Astrocyte of the spinal cord (primary cell): Measurements from ENCODE around the gene PODXL2.

Experiments
- DNase-seq: peaks from one replicate; pipeline ENCODE4 v3.0.0; 2011; ENCODE audit warnings: low read depth, low spot score
- H3K4me3 ChIP-seq: 2 replicates; pipeline ENCODE4 v1.5.1; 2011; ENCODE audit warnings: low read depth, mild to moderate bottlenecking, low read length, moderate library complexity
- in situ Hi-C: cut with HindIII; loops from 2 replicates; pipeline ENCODE4 v1.10.0; 2017; ENCODE audit warnings: low sequenced_read_pairs
- TF ChIP-seq, protein P1 (sequence below): IDR thresholded peaks from 2 replicates; pipeline ENCODE4 v1.5.1; 2012; ENCODE audit warnings: low read depth, mild to moderate bottlenecking, low read length, inconsistent platforms

The PODXL2 gene

DNA sequence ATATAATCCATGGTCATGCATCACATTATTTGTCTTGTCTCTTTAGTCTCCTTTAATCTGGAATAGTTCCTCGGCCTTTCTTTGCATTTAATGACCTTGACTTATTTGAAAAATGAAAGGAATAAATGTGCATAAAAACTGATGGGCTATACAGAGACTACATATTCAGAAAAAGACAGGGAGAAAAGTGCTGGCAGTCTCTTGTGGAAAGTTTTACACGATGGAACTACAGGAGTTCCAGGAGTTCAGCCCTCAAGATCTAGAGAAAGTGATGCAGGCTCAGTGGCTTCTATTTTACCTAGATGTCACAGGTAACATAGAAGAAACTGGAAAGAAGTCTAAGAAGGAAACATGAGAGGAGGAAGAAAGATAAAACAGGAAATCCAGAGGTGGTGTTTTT, 36.2 kb downstream of the PODXL2 start:
- TF ChIP-seq, protein P1, sequence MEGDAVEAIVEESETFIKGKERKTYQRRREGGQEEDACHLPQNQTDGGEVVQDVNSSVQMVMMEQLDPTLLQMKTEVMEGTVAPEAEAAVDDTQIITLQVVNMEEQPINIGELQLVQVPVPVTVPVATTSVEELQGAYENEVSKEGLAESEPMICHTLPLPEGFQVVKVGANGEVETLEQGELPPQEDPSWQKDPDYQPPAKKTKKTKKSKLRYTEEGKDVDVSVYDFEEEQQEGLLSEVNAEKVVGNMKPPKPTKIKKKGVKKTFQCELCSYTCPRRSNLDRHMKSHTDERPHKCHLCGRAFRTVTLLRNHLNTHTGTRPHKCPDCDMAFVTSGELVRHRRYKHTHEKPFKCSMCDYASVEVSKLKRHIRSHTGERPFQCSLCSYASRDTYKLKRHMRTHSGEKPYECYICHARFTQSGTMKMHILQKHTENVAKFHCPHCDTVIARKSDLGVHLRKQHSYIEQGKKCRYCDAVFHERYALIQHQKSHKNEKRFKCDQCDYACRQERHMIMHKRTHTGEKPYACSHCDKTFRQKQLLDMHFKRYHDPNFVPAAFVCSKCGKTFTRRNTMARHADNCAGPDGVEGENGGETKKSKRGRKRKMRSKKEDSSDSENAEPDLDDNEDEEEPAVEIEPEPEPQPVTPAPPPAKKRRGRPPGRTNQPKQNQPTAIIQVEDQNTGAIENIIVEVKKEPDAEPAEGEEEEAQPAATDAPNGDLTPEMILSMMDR: no peak
- DNase-seq: no peak
- H3K4me3 ChIP-seq: no peak overlapping the region
- in situ Hi-C loops: no loop called here

- TF ChIP-seq, protein P1: no peak
- H3K4me3 ChIP-seq: no peak overlapping the region
- in situ Hi-C loops: no loop called here
- no peak for DNase-seq
Measured at GRCh38 chr3:127665586-127665985, 36.6 kb downstream of the PODXL2 start.

GRCh38 chr3:127666676-127667075, 37.7 kb downstream of the PODXL2 start:
- H3K4me3 ChIP-seq: no peak overlapping the region
- in situ Hi-C loops: no loop called here
- TF ChIP-seq, protein P1: no peak
- DNase-seq: no peak

DNA sequence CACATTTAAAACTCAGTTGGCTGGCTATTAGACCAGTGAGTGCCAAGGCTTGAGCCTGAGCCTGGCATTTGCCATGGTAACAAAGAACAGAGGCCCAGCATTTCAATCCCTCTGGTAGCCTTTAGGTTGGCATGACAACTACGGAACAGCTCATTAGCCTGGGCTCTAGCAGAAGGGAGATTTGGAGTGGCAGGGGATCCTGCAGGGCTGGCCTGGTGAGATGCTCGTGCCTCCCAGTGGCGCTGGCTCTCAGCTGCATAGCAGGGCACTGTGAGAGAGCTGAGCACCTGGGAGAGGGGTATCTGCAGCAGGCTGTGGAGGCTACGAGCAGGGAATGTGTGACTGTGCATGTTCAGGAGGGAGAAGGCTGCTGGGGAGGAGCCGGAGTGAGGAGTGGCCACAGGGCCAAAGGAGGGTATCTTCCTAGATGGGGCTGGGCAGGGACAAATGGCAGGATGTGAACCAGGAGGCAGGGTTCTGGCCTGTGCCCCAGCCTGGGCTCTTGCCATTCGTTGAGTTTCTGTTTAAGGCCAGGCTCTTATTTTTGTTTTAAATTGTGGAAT, 38.2 kb downstream of the PODXL2 start:
- no peak overlapping the region for H3K4me3 ChIP-seq
- no peak for DNase-seq
- in situ Hi-C loops: no loop called here
- TF ChIP-seq, protein P1: no peak

GRCh38 chr3:127668906-127669305, 39.9 kb downstream of the PODXL2 start:
- H3K4me3 ChIP-seq: no peak overlapping the region
- in situ Hi-C loops: no loop called here
- DNase-seq: no peak
- TF ChIP-seq, protein P1: no peak

DNA sequence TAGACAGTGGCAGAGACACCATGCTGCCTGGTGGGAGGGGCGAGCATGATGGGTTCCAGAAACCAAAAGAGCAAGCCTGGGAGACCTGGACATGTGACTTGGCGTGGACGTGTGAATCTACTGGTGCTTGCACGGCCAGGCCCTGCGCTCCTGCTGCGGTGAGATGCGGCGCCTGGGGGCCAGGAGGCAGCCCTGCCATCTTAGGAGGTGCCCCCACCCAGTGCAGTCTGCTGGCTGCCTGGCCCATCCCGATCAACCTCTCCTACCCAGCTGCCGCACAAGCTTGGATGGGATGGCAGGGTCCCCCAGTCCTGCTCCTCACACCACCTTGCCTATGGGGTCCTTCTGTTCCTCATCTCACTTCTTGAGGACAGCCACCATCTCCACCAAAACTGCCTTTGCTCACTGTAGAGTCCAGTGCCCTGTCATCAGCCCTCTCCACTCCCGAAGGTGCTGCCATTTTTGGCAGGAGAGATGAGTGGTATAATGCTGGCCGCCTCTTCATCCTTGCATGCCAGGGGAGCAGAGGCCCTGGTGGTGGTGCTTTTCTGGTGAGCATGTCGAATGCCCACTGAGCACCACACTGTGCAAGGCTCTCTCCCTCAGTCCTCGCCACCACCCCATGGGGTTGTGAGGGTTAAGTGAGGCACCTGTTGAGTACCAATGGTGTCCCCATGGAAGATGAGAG, 40.7 kb downstream of the PODXL2 start:
- in situ Hi-C loops: no loop called here

More for the DNA sequence above, 40.7 kb downstream of the PODXL2 start:
- TF ChIP-seq, protein P1: no peak
- H3K4me3 ChIP-seq: no peak overlapping the region
- DNase-seq: no peak
